ENCODE data around the gene PCBD1.

PCBD1 gene

DNA sequence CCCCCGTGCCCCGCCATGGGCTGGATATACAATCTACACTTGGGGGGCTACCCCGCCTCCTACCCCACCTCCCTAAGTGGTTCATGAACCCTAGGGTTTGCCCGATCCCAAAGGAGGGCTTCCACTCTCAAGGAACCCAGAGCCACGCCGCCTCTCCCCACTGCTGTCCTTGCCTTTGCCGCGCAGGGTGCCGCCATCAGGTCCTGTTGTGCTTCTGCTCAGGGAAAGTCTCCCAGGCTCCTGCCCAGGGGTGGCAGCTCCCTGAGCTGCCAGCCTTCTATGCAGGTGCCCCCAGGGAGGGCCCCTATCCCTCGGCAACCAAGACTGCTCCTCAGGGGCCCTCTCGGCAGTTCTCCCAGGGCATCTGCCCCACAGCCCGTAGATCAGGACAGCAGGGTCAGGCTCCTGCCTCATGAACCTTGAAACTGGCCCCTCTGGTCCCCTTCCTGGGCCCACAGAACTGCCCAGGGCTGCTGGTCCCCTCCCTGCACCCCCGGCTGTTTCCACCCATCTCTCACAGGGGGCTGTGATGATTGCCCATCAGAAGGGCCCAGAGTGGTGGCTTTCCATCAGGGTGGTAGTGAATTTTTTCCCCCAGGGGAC, 13.0 kb upstream of the PCBD1 start:
- DNase-seq (ENCODE audit: low spot score) = no peak

DNA sequence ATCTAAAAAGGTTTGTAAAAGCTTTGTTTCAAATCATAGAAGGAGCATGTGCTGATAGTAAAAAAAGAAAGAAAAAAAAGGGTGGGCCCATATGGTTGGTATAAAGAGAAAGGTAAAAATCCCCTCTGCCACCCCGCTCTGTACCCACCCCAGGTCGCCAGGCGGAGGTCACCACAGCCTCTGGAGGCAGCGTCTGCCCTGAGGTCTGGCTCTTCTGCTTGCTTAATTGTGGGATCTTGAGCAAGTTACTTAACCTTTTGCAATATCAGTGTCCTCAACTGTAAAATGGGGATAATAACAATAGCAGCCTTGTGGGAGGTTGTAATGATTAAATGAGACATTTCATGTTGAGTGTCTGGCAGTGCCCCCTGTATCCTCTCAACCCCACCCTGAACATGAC, 10.7 kb upstream of the PCBD1 start:
- DNase-seq (ENCODE audit: low spot score) = no peak

DNA sequence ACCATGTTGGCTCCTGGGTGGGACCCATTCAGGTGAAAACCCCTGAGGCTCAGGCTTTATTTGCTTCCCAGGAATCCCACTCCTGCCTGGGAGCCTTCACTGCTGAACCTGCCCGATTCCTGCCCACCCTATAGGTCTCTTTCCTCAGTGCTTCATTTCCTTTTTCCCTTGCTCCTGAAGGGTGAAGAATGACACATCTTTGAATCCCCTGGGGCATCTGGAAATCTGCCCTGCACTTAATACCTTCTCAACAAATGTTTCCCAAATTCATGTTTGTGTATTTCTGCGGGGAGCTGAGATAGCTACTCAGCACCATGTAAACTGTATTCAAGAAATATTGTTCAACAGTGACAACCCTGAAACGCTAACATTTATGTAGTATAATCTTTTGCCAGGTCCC, 10.3 kb upstream of the PCBD1 start:
- no peak for DNase-seq (ENCODE audit: low spot score)

DNA sequence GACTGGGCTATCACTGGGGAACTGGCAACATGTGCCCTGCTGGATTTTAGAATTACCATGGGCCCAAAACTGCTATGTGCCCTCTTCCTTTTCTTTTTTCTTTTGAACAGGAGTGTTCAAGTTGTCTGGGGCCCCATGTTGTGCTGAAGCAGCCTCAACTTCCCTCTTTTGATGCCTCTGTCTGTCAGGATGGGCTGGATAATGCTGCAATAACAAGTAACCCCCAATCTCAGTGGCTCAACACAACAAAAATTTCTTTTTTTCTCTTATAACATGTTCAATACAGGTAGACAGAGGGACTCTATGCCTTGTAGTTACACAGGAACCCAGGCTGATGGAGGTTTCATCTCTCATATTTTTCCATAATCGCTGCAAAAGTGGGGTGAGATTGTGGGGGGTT, 8.2 kb upstream of the PCBD1 start:
- DNase-seq (ENCODE audit: low spot score) = no peak

DNA sequence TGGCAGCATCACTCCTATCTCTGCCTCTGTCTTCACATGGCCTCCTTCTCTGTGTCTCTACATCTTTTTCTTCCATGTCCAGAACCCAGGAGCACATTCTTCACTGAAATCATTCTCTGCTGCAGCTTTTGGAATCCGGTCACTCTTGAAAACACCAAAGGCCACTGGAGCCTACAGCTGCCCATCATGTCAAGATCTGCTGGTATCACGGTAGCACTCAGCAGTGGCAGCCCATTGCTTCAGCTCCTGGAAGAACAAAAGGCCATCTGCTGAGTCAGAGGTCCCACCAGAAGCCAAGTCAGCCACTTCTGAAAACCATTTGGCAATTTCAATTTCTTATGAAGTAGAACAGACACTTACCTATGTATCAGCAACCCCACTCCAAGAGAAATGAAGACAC, 6.1 kb upstream of the PCBD1 start:
- no peak for DNase-seq (ENCODE audit: low spot score)

DNA sequence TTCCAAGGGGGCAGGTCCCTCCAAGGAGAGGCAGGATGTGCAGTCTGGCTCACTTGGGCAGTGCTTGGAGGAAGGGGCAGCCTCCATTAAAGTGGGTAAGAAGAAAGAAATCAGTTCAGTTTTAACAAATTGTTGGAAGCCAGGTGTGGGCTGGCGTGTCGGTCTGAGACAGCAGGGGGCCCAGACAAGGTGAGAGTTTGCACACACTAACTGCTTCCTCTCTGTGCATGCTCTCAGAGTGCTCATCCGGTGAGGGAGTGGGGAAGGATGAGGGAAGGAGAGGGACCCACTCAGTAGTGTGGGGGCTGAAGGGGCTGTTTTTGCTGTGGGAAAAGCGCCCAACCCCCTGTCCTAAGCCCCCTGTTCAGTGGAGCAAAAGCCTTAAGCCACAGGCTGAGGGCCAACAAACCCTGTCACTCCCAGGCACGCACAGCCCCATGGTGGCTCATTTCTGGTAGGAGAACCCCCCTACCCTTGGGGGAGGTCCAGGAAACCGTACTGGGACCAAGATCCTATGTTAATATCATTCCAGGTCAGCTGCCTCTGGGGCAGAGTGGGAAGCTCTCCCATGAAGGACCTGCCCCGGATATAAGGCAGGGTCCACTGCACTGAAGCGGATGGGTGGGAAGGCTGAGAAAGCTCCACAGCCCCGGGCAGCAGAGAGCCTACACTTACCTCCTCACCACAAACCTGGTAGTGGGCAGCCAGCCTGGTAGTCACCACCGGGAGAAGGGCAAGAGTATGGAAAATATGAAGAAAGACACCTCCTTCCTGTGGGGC, 5.1 kb upstream of the PCBD1 start:
- DNase-seq (ENCODE audit: low spot score) = no peak

DNA sequence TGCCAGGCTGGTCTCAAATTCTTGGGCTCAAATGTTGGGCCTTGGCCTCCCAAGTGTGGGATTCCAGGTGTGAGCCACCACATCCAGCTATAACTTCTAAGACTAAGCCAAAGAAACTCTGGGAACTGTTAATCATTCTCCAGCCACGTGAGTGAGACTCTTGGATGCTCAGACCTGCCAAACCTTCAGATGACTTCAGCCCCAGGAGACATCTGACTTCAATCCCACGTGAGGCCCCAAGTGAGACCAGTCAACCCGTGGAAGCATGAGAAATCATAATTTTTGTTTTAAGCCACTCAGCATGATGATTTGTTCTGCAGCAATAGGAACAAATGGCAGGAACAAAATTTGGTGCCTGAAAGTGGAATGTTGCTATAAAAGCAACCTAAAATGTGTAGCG, 4.3 kb upstream of the PCBD1 start:
- no peak for DNase-seq (ENCODE audit: low spot score)

DNA sequence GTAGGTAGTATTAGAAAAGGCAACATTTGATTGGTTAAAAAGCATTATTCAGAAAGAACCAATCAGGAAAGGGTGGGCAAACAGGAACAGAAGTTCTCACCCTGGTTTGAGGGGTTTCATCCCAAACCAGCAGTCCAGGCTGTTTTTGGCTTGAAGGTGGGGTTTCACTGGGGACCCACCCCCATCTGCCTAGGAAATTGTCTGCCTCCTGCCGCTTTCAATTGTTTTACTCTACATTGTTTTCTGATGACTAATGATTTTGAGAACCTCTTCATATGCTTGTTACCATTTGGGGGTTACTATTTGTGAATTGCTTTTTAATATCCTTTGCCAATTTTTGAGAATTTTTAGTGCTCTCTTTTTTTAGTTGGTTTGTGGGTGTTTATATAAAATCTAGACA, 3.3 kb upstream of the PCBD1 start:
- no peak for DNase-seq (ENCODE audit: low spot score)

DNA sequence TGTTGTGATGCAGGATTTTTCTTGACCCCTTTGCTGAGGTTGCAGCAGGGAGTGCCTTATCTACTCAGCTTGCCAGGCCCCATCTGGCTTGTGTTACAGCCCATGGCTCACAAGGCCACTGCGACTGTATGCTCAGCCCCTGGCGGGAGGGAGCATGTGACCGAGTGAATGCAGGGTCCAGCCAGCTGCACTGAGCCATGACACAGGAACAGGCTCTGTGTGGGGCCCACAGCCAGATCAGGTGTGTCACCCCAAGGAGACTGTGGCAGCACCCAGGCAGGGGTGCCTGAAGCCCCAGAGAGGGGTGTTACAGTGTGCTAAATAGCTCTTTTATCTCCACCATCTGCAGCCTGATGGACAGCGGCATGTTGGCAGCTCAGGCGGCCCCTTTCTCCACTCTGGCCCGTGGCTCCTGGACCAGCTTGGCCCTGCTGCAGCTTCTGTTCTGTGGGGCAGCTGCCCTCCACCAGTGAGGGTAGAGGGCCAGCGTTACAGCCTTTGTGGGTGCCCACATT, 2.6 kb upstream of the PCBD1 start:
- DNase-seq (ENCODE audit: low spot score) = no peak

DNA sequence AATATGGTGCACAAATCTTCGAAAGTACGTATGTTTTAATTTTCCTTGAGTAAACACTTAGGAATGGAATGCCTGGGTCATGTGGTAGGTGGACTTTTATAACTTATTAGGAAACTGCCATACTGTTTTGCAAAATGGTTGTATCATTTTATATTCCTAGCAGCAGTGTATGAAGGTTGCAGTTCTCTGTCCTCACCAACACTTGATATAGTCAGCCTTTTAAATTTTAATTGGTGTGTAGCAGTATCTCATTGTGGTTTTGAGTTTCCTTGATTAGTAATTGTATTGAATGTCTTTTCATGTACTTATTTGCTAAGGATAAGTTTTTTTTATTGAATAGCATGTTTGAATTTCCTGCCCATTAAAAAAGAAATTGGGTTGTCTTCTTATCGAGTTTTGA, 926 bp upstream of the PCBD1 start:
- DNase-seq (ENCODE audit: low spot score) = no peak

DNA sequence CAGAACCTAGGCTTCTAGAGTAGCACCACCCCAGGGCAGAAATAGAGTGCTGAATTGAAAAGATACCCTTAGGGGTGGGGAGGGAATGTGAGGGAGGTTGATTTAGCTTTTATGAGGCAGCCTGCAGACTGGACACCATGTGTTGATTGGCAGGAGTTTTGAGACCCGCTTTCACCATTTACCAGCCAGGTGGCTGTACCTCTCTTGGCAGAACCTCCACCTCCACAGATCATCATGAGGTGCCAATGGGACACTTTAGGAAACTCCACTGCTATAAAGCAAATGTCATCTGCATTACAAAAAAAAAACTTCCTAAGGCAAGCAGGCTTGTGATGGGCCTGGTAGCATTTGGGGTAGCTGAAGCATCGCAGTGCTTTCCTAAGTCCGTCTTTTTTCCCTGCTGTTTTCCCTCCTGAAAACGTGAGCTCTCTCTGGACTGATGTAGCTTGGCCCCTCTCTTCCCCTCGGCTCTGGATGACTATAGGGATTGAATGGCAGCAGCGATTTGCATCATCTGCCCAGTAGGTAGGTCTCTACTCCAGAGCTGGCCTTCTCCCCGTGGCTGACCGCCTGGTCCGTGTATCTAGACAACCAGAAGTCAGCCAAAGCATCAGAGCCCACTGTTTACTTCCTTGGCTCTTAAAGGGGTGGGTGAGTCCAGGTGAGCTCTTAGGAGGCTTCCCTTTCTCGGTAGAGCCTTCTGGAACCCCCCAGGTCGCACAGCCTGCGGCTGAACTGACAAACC, 1.3 kb downstream of the PCBD1 start:
- no peak for DNase-seq (ENCODE audit: low spot score)

DNA sequence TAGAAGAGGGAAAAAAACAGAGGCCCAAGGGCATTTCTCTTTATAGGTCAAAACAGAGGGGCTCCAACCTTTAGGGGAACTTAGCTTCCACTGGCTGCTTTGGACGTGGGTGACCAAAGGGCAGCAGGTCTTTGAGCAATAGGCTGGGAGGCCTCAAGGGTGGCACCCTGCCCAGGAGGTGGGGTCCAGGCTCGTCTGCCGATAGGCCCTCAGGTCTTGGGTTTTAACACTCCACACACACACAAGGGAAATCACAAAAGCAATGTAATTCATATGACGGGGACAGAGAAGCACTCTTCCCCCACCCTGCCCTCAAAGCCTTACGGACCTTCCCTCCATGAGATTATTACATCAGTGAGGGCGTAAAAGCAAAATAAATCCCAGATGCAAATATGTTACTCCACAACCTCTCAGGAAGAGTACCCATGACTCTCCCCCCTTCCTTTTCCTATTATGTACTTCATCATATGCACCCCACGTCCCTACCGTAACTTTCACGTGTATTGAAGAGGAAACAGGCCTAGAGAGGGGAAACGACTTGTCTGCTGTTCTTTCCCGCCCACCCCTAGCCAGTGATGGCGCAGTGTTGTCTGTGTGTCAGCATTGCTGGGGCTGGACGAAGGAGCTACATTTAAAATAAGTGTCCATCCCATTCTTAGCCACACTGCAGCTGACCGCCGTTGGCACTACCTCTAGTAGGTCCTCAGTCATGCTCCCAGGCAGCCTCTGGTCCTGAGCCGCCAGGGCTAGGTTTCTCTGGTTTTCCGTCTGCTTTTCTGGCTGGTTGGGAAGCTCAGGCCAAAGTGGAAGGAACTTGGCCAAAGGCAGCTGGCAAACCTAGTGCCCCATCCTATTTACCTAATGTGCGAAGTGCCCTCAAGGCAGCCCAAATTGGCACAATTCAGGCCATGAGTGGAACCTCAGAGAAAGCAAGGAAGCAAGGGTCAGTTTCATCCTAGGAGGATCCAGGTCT, 2.1 kb downstream of the PCBD1 start:
- no peak for DNase-seq (ENCODE audit: low spot score)

DNA sequence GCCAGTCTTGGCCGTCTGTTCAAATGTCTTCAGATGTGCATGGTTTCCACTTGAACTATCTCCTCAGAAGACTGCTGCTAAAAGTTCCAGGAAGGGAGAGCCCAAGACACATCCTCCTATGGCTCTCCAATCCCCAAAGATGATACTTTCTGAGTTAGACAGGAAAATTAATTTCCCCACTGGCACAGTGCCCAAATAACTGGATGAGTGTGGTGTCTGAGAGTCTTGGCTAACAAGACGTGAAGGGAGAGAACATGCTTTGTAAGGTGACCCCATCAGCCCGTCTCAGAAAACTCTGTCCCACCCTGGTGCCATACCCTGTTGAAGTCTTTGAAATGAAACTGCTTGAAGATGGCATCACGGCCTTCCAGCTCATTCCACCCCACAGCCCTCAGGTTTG, 2.9 kb downstream of the PCBD1 start:
- DNase-seq (ENCODE audit: low spot score) = no peak

DNA sequence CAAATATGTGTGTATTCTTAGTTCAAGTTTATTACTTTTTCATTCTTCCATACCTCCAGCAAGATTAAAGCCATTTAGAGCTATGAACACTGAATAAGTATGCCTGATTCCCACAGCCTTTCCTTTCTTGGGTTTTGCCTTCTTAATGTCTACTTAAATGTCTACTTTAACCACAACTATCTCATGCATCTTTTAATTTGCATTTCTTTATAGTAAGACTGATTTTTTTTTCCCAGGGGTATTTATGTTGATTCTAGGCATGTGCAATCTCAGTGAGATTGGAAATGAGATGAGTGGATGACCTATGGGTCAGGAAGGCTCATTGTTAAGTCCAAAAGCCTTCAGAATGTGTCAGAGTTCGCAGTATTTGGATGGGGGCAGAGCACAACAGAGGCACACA, 3.6 kb downstream of the PCBD1 start:
- DNase-seq (ENCODE audit: low spot score) = no peak

DNA sequence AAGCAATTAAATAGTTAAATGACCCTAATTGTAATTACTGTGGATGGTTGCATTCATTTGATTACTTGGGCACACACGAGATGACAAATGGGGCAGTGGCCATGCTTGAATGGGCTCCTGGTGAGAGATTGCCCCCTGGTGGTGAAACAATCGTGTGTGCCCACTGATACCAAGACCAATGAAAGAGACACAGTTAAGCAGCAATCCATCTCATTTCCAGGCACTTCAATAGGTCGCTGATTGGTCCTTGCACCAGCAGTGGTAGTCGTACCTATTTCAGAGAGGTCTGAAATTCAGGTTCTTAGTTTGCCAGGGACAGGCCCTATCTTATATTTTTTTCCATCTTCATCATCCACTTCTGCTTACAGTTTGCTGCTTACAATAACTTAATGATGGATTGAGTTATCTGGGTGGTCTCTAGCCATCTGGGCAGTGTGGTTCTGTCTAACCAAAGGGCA, 8.3 kb downstream of the PCBD1 start:
- DNase-seq (ENCODE audit: low spot score) = peak; percentile 60

DNA sequence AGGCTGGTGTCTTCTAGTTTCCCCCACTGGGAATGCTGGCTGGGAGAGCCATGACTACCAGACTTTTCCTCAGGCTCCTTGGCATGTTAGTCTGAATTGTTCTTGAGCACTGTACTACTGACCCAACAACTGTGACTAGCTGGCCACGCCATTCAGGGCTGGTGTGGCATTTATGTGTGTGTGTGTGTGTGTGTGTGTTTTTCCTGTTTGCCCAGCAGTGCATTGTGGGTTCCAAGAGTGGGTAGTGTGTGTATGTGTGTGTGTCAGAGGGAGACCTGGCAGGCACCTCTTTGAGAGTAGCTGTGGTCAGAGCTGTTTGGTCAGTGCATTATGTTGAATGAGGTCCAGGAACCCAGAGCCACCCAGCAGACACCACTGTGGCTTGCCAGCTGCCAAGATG, 9.2 kb downstream of the PCBD1 start:
- no peak for DNase-seq (ENCODE audit: low spot score)

DNA sequence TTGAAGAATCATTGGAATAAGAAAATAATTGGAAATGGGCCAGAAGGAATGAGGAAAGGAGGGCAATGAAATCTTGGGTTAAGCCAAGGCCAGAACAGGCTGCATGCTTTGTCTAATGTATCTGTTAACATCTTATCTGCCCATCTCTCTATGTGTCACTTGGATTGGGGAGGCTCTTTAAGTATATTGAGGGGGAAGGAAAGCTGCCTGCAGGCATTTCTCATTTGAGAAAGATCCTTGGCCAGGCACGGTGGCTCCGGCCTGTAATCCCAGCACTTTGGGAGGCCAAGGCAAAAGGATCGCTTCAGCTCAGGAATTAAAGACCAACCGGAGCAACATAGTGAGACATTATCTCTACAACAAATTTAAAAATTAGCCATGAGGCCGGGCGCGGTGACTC, 14.3 kb downstream of the PCBD1 start:
- no peak for DNase-seq (ENCODE audit: low spot score)

DNA sequence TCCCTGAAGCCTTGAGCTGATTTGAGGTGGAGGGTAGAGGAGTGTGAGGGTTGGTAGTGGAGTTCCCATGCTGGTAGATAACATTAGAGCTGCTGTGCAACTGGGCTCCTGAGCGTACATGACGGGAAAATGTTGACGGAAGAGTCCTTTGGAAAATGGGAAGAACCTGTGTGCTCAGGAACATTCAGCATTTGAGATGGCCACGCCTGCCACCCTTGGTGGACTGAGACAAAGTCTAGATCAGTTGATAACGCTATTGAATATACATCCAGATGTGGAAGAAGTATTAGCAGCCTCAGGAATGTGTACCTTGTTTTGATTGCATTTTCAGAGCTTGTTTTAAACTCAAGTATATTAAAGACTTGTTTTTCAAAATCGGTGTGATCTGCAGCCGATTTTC, 16.1 kb downstream of the PCBD1 start:
- no peak for DNase-seq (ENCODE audit: low spot score)

DNA sequence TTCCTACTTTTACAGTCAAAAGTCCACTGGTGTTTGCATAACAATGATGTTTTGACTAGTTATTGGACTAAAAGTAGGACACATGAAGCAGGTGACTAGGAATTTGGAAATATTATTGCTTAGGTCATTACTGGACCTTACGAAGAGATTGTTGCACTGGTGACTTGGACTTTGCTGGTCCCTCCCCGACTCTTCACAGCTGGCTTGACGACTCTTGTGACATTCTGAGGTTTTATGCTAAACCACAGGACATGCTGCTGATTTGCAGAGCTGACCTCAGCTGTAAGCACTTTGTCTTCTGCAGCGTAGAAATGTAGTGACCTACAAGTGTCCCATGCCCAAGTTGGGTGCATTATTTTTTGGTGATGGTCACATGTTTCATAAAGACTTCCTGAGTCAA, 21.9 kb downstream of the PCBD1 start:
- no peak for DNase-seq (ENCODE audit: low spot score)

DNA sequence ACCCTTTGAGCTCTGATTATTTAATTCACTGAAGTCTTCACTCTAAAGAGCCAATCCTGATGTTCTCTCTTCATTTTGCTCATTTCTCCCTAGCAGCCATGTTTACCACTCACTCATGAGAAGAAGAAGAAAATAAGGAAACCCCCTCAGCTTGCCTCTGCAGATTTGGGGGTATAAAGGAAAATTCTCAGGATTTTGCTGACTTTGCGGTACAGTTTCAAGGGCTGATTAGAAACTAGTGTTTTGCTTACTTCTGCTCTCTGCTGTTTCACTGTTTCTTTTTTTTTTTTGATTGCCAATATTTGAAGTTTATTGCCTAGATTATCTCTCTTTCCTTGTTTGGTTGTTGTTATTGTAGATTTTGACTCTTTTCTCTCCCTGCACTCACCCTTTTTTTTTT, 23.4 kb downstream of the PCBD1 start:
- no peak for DNase-seq (ENCODE audit: low spot score)

DNA sequence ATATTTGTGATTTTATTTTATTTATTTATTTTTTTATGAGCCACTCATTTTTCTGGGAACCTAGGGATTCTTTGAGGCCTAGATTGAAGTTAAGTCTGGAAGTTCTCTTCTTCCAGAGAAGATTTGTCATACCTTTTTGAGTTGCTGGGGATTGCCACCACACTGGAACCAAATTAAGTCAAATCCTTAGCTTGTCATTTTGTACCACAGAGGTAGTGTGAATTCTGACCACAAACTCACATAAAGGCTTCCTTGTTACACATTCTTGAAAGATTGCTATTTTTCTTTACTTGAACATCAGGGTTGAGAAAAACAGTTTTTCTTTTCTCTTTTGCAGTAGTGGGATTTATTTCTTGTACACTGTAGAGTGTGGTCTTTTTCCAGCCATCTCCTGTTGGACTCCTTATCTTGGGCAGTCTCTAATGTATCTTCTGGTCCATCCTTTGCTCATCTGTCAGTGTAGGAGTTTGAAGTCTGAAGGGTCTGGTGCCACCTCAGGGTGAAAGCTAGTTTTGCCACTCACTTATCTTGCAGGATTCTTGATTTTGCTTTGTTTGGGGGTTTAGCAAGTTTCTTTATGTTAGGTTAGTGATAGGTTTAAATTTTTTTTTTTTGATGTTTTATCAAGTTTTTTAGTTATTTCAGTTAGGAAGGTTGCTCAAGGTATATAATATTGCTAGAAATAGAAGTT, 24.8 kb downstream of the PCBD1 start:
- no peak for DNase-seq (ENCODE audit: low spot score)

Data from hematopoietic multipotent progenitor cell treated with erythropoietin and hydrocortisone succinate and interleukin-3 and kit ligand, for 17 days (in vitro differentiated cells).